GM19025 (cell line): ENCODE measurements around the gene NEDD1.

Experiments
- ATAC-seq: cut with Tn5 transposase; IDR thresholded peaks from one replicate; pipeline ENCODE4 v1.9.1; 2021; ENCODE audit warnings: mild to moderate bottlenecking, low read depth, moderate library complexity; ENCODE audit not compliant: unreplicated experiment

Gene NEDD1

DNA sequence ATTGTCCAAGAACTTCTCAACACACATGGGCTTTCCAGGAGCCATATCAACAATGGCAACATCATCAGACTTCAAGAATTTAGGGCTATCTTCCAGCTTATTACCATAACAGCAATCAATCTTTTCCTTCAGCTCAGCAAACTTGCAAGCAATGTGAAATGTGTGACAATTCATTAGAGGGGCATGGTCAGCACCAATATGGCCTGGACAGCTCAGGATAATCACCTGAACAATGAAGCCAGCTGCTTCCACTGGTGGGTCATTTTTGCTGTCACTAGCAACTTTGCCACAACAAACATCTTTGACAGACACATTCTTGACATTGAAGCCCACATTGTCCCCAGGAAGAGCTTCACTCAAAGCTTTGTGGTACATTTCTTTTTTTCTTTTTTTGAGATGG lies 5.9 kb upstream of the NEDD1 start:
- ATAC-seq, result no peak

DNA sequence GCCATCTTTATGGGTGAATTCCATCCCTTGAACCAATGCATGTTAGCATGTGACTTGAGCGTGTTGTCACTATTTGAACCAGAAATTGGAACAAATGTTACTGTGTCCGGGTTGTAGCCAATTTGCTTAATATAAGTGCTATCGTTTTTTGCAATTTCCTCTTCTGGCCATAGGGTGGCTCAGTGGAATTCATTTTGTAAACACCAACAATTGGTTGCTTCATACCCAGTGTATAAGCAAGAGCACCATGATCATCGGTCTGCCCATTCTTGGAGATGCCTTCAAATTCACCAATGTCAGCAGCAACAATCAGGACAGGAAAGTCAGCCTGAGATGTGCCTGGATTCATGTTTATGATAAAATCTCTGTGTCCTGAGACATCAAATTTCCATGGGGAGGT lies 5.0 kb upstream of the NEDD1 start:
- ATAC-seq, result no peak

DNA sequence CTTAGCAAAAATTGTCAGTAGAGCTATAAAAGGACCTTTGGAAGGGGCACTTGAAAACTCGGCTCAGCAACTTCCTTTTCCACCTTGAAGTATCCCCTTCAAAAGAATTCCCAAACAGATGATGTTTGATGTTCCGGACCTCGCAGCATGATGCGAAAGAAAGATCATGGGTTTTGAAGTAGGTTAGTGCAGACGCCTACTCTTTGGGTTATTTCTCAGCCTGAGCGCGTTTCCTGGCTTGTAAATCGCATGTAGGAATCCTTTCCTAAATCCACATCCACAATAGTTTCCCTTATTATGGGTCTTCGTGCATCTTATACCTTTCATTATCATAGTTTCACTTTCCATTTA lies 584 bp upstream of the NEDD1 start:
- ATAC-seq, result no peak

DNA sequence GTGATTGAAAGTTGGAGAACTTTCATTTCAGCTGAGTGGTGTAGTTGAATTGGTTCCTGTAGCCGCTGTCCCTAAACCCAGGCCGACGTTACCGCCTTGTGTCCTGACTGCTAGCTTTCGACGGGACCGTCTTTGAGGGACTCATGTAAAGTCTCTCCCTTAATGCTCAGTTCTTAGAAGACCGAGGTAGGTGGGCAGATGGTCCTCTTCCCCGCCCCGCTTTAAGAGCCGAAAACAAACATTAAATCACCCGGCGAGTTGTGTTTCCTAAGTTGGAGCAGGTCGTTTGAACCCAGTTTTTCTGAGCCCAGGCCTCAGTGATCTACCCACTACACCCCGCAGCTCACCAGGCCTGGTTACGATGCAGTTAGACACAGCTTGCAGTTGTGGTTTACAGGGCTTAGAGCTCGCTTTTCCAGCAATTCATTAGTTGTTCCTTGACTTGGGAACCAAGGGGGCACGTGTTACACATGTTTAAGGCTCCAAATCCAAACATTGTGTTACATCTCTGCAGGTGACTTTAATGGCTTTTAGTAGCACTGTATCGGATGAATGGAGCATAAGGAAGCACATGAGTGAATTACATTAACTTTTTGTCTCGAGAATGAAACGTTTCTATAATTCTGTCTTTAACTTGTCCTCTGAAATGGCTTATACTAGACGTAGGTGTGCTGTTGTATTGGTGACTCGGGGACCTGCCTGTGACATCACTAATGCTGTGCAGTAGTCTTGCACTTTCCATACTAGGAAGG lies 790 bp downstream of the NEDD1 start:
- ATAC-seq, result peak; percentile 7

DNA sequence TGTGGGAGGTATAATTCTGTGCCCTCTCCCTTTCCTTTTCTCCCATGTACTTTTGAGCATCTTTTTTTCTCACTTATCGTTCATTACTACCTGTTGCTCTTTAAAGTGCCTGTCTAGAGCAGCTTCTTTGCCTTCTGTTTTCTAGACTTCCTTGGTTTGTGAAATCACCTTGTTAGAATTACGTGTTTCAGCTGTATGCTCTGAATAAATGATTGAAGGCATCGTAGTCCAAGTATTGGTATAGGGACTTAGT lies 1.3 kb downstream of the NEDD1 start:
- ATAC-seq, result no peak

DNA sequence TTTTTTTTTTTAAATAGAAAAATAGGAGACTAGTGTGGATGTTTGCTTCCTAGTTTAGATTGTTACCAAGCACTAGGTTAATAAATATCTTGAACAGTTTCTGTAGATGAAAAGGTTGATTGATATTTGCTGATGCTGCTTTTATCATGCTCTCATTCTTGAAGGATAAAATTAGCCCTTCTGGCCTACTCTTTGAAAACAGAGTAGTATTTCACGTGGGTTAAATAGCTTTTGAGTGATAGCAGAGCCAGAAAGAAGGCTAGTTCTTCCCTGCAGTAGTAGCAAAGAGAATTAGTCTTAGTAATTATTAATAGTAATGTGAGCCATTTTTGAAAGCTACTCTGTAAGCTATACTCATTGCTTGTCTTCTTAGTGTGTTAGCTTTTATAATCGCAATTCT lies 5.2 kb downstream of the NEDD1 start:
- ATAC-seq, result no peak

DNA sequence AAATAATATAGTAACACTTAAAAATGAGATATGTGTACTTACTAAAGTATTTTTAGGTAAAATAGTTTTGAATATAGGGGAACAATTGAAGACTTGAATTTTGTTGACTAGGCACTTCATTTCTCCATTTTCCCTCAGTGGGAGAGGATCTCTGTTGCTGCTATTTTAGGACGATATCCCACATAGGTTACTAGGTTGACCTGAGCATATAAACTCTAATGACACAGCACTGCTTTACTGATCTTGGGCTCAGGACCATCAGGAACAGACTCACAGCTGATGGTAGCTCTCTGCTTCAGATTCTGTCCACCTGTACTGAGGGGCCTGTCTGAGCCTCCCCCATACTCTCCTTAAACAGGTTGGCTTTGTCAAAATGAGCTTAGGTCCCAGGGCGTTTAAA lies 5.9 kb downstream of the NEDD1 start:
- ATAC-seq, result no peak

DNA sequence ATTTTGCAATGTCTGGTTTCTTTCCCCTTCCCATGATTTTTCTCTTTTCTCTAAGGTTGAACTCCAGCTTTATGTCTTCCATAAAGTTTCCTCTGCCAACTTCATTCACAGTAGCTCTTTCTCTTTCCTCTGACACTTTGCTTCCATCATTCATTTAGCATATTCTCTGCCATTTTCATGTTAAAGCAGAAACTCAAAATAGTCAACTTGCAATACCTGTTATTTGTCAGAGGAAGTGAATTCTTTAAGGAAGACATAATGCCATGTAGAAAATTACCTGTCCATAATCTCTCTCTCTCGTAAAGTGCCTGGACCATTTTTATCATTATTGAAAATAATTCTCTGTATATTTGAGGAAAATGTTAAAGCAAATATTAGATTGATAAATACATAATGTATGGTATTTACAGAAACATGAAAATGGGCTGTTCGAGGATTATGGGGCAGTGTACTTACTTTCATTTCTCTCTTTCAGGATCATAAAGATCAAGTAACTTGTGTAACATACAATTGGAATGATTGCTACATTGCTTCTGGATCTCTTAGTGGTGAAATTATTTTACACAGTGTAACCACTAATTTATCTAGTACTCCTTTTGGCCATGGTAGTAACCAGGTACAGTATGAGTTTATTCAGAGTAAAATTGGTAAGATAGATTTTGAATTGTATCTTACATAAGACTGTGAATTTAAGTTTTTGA lies 12.6 kb downstream of the NEDD1 start:
- no peak for ATAC-seq

DNA sequence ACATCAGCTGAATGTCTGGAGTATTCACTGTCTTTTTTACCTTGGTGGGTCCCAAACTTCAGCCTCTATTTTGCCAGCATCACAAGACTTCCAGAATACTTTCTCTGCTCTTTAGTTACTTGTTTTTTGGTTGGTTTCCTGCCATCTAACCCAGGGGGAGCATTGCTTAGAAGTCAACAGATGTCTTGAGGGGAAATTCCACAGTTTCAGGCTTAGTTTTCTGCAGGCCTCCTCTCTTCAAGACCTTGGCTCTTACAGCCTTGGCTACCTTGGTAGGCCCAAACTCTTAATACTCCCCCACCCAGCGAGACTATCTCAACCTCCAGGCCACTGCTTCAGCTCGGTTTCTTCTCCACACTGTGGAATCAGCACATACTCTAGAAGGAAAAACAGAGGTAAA lies 41.7 kb downstream of the NEDD1 start:
- peak; percentile 70 for ATAC-seq

DNA sequence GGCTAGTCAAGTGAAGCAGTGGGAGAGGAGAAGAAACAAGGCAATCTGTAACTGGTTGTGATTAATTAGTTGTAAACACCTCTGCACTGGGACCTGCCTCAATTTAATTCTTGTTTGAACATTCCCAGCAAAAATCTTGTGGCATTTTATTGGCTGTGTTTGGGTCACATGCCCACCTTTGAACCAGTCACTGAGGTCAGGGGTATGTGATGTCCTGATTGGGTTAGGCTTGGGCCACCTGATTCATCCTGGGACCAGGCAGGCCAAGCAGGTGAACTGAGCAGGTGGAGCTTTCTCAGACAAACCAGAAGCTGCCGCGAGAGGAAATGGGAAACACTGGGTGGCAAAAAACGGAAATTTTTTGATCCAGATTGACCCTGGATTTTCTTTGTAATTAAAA lies 72.5 kb downstream of the NEDD1 start:
- ATAC-seq, result no peak

DNA sequence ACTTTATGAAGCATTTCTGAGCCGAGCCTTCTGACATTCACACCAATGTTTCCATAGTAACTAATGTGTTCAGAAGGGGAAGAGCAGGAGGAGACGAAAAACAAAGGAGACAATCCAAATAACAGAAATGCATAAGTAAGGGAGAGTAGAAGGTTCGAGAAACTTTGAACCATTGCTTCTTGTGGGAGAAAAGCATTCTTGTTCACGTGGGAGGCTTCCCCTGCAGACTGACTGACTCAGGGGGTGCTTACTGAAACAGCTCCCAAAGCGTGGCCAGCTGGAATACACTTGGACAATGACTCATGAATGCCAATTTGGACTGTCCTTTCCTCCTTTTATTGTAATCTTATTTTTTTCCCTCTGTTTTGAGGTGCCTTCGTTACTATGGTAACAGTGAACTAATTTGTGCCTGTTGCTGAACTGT lies 73.9 kb downstream of the NEDD1 start:
- no peak for ATAC-seq

DNA sequence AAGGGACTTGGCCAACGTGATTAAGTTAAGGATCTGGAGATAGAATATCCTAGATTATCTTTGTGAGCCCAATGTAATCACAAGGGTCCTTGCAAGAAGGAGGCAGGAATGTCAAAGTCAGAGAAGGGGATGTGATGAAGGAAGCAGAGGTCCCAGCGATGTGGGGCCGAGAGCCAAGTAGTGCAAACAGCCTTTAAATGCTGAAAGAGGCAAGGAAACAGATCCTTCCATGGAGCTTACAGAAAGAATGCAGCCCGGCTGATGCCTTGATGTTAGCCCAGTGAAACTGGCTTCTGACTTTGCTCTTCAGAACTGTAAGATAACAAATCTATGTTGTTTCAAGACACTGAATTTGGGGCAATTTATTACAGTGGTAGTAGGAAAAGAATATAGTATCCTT lies 74.9 kb downstream of the NEDD1 start:
- ATAC-seq, result no peak

DNA sequence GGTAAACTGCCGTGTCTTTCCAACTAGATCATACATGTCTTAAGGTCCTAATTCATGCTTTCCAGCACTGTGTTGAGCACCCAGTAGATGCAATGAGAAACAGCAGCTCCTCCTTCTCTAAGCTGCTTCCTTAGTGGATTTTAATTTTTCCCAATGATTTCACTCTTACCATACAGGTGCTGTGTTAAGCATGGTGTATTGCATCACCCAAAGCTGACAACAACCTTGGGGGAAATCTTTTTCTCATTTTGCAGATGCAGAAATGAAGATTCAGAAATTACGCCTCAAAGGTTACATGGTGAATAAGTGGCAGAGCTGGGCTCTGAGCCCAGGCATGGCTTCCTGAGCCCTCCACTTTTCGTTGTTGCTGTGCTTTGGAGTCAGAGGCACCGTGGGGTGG lies 75.6 kb downstream of the NEDD1 start:
- ATAC-seq, result no peak

DNA sequence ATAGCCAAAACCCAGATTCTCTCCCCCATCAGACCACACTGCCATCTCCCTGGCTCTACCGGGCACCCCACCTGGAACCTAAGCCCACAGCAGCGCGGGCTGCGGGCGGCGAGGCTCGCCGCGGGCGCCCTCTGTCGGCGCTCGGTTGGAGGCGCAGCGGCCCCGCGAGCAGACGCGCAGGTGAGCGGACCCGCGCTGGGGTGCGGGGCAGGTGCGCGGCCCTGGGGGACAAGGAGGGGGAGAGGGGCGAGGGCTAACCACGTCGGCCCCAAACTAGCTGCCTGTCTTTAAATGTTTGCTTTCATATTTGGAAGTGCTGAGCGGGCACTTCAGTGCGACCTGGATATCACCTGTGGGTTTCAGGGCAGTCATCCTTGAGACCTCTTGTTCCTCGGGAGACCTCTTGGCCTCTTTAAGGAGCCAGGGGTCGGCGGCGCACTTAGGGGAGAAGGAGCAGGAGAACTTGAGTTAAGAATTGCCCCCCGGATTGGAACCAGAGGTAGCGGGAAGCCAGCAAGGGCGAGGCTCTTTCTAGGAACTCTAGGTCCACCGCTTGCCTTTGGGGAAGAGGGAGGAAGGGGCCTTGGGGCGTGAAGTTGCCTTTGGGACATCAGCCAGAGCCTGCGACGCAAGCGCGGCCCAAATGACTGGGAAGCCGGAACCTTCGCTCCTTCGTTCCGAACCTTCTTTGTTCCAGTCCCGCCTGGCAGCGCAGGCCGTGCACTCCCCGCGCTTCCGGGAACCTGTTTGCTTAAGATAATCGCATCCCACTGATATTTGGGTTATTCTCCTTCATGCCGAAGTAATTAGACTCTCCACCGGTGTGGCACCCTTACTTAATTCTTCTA lies 78.7 kb downstream of the NEDD1 start:
- ATAC-seq, result peak; percentile 71

DNA sequence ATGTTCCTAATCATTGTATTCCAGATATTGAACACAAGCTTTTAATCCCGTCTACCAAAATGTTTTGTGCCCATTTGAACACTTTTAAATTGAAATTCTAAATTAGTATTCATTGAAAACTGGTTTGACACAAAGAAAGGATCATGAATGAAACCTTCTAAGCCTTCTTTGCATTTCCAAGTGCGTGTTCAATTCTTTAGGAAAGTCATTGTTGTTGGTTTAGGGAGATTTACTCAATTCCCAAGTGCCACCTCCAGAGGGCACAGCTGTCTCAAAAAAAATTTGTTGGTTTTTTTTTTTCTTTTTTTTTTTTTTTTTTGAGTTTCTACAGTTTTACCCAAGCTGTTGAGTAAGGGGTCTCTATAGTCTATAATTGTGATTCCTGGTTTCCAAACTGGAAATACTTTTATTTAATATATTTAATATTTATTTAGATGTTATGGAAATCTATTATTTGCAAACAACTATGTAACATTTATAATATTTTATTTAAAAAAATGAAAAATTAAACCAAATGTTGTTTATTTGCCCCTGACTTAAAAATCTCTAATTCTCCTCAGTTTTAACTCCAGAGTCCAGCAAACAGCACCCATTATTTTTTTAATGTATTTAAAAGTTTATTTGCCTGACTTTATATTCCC lies 79.9 kb downstream of the NEDD1 start:
- ATAC-seq, result no peak

DNA sequence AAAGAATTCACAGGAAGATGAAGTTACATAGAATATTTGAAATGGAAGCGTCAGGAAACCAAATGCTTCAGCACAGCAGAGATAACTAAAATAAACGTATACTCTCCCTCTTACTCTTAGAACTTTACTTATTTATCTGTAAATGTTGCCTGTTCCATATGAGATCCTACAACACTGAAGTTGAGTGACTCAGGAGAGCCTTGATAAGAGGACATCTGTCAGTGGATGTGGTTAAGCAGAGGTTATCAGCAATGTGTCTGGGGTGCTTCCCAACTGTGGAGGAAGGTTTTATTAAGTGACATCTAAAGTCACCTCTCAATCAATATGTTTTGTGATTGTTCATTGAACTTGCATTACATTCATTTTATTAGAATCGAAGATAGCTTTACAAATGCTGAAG lies 81.9 kb downstream of the NEDD1 start:
- ATAC-seq, result no peak

DNA sequence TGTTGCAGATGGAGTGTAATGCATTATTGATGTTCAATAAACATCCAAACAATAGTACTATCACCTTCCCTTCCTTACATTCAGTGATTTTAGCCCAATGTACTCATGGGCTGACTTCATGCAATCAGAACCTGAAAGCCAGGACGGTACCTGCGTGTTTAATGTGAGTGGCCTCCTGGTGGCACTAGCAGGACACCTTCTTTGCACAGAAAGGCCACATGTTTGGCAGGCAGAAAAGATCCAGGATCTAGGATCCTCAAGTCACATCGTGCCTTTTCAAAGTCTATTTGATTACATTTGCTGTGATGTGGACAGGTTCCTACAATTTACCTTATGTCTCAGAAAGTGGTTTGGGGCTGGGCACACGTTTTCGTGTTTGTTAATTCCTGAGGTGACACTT lies 82.9 kb downstream of the NEDD1 start:
- ATAC-seq, result no peak

DNA sequence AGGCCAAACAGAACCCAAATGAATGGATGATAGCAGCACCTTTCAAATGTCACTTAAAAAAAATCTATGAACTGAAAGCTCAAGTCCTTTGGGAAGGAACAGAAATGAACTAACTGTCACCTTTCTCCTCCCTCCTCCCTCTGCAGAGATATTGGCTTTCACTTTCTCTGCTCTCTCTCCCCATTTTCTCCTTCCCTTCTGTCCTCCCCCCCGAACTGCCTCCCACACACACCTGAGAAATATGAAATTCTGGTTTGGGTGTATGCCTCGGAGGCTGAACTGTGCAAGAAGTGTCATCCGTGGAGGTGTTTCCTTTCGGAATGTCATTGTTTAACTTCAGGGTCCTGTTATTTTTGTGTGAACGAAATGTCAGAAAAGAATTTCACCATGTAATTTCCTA lies 87.8 kb downstream of the NEDD1 start:
- no peak for ATAC-seq

DNA sequence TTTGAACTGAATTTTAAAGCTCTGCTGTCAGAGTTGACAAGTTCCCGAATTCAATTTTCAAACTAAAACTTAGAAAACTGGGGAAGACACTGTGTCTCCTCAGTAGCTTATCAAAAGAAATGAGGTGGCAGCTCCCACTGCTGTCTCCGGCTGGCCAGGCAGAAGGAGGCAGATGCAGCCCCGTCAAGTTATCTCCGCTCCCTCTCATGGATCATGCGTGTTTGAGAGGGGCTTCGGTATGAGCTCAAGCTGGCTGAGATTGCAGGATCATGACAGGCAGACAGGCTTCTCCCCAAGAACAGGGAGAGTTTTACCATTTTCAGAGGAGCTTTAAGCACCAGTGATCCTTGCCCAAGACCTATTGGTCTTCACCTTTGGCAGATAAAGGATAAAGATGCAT lies 88.8 kb downstream of the NEDD1 start:
- no peak for ATAC-seq

DNA sequence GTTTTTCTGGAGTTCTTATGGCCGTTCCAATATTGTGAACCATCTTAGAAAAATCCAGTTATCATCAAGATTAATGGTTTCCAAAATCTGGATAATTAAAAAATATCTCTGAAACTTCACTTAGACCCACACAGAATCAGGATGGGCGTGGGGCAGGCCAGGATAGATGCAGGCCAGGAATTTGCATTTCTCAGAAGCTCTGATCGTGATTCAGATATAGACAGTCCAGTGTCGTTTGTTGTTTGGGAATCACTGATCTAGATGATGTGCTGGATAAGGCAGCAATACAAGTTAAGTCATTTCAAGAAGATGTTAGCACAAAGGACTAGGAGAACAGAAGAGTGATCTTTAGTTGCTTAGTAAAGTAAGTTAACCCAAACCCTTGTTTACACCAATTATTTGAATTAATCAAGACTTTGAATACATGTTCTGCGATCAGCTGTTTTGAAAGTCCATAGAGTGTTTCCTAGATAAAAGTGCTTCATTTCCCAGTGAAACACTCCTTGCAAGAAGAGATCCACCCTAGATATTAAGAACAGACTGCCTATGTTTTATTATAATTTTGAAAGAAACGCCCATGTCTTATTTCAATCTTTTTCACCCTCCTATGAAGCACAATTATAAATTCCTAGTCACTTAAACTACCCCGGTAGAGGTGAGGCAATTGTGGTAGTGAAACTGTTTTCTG lies 90.9 kb downstream of the NEDD1 start:
- ATAC-seq, result no peak

DNA sequence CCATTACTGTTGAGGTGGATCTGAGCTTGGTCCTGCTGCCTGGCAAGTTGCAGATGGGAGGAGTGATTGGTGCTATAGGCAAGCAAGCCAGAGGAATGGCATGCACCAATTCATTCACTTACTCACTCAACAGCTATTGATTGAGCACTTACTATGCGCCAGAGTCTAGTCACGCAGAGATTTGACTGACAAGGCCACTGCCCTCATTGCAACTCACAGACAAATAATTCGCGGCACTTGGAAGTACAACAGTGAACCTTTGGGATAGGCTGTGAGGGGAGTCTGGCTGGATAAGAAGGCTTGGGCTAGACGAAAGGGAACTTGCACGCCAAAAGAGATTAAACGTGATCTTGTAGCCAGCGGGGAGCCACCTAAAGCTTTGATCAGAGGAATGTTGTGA lies 96.2 kb downstream of the NEDD1 start:
- ATAC-seq, result no peak
